ENCODE measurements around the gene STARD3. TPM values are rescaled to one million over a fixed set of nuclear protein-coding genes. Genes with fewer than 3 reads are reported as not detected.
"Not testable (repeated sequence)": the region's sequence is repeated elsewhere in the genome, so short reads cannot be mapped to it uniquely, and the experiment has no call there.

The STARD3 gene
- 55.2 and 61.8 TPM in 2 replicates for total RNA-seq (2014; rRNA removed; shearing (Covaris generic); ENCODE audit: low replicate concordance)

DNA sequence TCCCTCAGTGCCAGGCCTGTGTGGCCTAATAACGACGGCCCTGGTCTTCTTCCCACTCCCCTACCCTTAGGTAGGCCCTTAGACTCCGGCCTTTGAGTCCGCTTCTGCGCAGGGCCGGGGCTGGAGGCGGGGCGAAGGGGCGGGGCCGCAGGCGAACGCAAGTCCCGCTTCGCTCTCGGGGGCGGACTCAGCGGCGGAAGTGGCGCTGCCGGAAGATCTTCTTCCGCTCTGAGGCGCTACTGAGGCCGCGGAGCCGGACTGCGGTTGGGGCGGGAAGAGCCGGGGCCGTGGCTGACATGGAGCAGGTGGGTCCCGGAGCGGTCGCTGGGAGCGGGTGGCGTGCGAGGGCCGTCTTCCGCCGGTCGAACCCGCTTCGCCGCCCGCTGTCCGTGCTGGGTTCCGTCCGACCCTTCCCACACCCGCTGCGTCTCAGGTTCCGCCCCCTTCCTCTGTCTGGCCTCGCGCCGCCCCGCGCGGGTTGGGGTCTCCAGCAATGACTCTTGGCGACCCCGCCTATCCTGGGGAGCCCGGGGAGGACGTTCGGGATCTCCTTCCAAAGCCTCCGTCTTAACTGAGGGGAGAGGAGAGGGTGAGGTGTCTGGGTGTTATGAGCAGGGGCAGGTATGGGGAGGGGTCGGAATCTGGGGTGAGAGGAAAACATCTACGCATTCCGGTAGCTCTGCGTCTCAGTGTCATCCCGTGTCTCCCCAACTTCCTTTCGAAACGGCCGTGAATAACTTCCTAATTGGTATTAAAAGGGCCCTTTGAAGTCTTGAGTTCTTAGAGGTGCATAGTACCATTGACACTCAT is at the start of gene STARD3:
Gene STARD3, plus strand, starts transcription at position 218 of the 810 bp plus-strand sequence. CDS start 16,388 bp downstream, outside the sequence.
- H3K9me3 ChIP-seq, result no peaks in the 10 kb centered on the region
- DNase-seq, result peak; percentile 95
- H3K36me3 ChIP-seq, result peaks cover 3% of the 10 kb centered on the region; the same call in 1 of the 2 replicates
- no peaks in the 10 kb centered on the region for H3K27me3 ChIP-seq
- H3K4me3 ChIP-seq, result peak within 1 kb of the TSS; percentile 76

DNA sequence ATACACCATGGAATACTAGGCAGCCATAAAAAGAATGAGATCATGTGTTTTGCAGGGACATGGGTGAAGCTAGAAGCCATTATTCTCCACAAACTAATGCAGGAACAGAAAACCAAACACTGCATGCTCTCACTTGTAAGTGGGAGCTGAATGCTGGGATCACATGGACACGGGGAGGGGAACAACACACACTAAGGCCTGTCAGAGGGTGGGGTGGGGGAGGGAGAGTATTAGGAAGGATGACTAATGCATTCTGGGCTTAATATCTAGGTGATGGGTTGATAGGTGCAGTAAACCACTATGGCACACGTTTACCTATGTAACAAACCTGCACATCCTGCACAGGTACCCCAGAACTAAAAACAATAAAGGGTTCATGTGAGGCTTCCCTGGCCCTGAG is 46.8 kb upstream of the STARD3 start:
- not testable (repeated sequence) for H3K9me3 ChIP-seq, DNase-seq

DNA sequence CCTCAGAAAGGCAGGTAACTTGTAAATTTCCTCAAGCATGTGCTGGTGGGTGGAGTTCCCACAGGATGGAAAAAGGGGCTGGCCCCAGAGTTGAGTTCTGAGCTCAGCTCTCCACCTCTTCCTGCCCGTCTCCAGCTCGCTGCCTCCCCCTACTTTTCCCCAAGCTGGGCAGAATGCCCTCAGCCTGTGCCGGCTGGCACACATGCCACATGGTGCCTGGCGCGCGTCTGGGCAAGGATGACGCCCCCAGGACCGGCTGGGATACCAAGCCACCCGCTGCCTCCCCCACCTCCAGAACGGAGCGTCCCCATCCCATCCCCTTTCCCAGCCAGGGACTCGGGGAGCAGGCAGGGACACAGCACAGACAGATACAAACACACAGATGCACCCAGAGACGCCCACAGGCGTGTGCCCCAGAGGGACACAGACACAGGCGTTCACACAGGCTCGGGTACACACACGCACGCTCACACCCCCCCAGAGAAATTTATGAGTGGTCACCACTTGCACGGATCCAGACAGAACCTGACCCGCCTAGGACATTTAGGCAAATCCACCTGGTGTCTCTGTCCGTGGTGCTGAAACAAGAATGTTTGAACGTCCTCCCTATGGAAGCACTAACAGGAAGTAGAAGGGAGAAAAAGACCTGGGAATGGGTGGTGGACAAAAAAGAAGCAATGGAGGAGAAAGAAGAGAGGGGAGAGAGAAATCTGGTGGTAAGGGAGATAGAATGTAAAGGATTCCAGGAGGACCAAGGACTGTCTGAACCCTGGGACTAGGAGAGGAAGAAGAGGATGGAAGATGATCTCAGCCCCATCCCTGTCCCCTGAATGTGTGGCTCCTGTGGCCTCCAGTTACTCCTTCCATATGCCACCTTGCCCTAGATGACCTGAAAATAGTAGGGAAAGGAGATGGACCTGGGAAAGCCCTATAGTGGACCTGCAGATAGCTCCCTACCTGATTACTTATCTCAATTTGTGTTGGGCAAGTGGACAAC is 44.7 kb upstream of the STARD3 start:
- no peak for DNase-seq
- Histone ChIP-seq H3K4me3 (no peak overlapping the region), H3K27me3 (peaks cover 71% of the 10 kb centered on the region), H3K36me3 (no peaks in the 10 kb centered on the region), H3K9me3 (no peaks in the 10 kb centered on the region)

More for the DNA sequence above, 46.8 kb upstream of the STARD3 start:
- not testable (repeated sequence) for H3K36me3 ChIP-seq, H3K4me3 ChIP-seq
- peaks cover 54% of the 10 kb centered on the region for H3K27me3 ChIP-seq

DNA sequence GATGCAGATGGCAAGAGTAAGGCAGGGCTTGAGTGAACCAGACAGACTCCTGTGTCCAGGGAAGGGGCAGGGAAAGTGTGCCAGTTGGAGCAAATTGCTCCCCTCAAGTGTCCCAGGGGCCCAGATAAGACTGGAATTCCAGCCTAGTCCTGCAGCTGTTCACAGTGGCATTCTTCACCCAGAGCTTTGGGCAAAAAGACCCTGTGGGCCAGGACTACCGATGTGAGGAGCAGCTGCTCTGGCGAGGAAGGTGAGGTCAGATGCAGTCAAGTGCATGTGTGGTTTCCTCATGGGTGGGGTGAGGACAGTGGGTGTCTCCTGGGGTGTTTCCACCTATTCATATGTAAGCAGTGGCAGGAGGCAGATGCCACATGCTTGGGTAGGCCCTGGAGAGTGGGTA is 43.6 kb upstream of the STARD3 start:
- H3K9me3 ChIP-seq, result no peaks in the 10 kb centered on the region
- no peak overlapping the region for H3K4me3 ChIP-seq
- peaks cover 73% of the 10 kb centered on the region for H3K27me3 ChIP-seq
- H3K36me3 ChIP-seq, result no peaks in the 10 kb centered on the region
- no peak for DNase-seq

DNA sequence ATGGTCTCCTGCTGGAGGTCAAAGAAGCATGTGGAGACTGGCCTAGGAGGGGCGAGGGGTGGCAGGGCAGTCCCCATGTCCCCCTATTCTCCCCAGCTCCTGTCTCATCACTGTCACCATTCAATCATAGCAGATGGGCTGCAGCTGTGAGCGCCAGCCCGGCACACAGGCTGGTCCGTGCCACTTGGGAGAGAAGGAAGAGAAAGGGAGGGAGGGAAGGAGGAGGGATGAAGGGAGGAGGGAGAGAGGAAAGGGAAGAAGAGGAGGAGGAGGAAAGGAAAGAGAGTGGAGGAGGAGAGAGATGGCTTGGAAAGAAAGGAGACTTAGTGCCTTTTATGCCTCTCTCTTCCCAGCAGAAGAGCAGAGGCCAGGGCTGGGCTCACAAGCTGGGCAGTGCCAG is 41.6 kb upstream of the STARD3 start:
- no peak for DNase-seq
- H3K4me3 ChIP-seq, result no peak overlapping the region
- H3K27me3 ChIP-seq, result peaks cover 87% of the 10 kb centered on the region

DNA sequence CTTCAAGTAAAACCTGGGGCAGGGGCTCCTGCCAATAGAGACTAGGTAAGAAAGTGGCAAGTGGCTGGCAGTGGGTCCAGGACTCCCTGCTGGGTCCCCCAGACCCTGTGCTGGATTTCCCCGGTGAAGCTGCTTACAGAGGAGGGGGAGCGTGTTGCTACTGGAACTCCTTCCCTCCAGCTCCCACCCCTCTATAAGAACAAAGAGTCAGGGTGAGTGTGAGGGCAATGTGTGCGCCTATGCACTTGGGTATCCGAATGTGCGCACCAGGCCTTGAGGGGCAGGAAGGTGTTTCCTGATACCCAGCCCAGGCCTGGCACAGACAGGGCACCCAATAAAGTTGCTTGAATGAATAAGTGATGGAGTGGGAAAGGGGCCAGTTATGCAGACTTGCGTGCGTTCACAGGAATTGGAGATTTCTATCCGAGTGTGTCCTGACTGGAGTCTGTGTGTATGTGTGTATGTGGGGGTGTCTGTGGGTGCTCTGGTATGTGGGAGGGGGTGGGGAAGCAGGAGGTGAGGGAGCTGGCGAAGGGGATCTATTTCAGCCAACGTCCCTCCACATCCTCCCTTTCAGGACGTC is 40.9 kb upstream of the STARD3 start:
- H3K36me3 ChIP-seq, result no peaks in the 10 kb centered on the region
- H3K27me3 ChIP-seq, result peaks cover 90% of the 10 kb centered on the region
- H3K4me3 ChIP-seq, result no peak overlapping the region
- no peaks in the 10 kb centered on the region for H3K9me3 ChIP-seq
- no peak for DNase-seq

More for the DNA sequence above, 41.6 kb upstream of the STARD3 start:
- H3K36me3 ChIP-seq, result no peaks in the 10 kb centered on the region
- no peaks in the 10 kb centered on the region for H3K9me3 ChIP-seq

DNA sequence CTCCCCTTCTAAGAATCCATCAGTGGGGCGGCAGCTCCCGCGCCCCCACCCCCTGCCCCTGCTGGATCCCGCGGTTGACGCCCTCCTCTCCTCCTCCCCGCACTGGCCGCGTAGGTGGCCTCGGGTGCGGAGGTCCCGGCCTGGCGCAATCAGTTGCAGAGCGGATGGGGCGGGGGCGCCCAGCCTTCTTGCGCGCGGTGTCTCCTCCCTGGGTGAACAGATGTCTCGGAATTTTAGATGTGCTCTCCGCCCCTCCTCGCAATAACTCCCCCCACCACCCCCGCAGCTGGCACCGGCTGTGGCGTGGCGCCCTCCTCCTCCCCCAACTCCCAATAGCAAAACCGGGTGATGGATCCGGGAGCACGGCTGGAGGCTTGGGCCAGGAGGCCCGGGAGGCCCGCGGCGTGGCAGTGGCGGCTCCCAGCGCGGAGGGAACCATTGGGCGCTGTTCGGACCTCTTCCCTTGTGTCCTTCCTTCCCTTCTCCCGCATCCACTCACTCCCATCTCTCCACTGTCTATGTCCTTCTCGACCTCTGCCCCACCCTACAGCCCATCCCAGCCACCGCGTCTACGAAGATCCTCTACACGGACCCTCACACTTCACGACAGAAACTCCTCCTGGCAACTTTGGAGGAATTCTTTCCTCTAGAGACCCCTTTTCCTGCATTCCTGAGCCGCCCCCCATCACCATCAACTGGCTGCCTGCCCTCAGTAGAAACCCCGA is 40.2 kb upstream of the STARD3 start:
- H3K27me3 ChIP-seq, result peaks cover 90% of the 10 kb centered on the region
- no peaks in the 10 kb centered on the region for H3K9me3 ChIP-seq
- no peak overlapping the region for H3K4me3 ChIP-seq
- no peak for DNase-seq
- no peaks in the 10 kb centered on the region for H3K36me3 ChIP-seq

DNA sequence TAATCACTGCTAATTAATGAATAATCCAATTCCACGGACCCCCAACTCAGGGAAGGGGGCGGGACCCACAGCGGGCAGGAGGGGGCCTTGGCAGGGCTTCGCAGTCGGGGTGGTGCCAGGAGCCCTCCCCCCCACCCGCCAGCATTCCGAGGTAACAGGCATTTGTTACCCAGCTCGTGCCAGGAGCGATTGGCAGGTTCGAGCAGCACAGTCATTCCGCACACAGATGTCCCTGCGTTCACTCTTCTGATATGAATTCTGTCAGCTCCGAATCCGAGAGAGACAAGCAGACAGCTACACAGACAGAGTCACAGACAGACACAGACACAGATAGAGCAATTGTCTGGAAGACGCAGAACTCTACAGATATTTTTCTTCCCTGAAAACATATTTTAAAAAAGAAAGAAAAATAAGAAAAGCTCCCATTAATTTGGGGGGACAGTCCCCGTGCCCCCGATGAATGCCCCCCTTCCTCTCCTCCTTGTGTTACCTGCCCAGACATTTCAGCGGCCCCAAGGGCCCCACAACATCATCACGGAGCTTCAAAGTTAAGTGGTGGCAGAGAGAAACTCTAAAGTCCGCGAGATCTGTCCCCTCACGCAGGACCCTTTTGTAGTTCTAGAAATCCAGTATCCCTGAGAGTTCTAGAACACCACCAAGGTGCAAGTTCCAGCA is 39.4 kb upstream of the STARD3 start:
- H3K27me3 ChIP-seq, result peaks cover 91% of the 10 kb centered on the region
- no peaks in the 10 kb centered on the region for H3K36me3 ChIP-seq
- no peak overlapping the region for H3K4me3 ChIP-seq
- H3K9me3 ChIP-seq, result no peaks in the 10 kb centered on the region
- DNase-seq, result no peak

DNA sequence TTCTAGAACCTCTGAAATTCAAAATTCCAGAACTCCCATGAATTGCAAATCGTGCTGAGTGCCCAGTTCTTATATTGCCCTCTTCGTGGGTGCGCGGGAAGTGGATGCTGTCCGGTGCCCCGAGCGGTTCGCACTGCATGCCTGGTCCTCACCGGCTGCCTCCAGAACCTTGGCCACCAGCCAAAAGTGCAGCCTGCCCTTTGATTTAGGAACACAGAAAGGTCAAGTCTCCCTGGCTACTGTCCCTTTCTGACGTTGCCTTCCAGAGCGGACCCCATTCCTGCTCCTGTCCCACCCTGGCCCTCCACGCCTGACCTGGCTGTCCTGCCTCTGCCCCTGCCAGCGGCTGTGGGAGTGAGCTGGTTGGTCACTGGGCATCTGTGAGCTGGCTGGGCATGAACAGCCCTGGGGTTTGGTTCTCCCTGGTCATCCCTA is 38.9 kb upstream of the STARD3 start:
- Histone ChIP-seq H3K9me3 (no peaks in the 10 kb centered on the region), H3K4me3 (no peak overlapping the region), H3K27me3 (peaks cover 94% of the 10 kb centered on the region), H3K36me3 (no peaks in the 10 kb centered on the region)
- DNase-seq, result no peak

DNA sequence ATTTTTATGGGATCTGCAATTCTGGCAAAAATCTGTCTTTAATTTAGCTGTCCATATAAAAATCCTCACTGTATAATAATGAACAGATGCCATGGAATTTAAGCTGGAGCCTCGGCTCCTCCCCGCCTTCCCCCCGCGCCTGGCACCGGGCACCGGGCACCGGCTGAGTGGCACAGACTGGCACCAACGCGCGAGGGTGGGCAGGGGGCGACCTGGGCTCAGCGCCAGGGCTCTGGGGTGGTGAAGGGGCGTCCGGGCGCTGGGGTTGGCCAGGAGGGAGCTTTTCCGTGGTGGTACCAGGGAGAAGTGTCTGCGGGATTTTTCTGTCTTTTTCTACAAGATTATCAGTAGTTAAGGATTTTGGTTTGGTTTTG is 38.3 kb upstream of the STARD3 start:
- H3K9me3 ChIP-seq, result no peaks in the 10 kb centered on the region
- peaks cover 96% of the 10 kb centered on the region for H3K27me3 ChIP-seq
- DNase-seq, result no peak
- H3K4me3 ChIP-seq, result no peak overlapping the region
- no peaks in the 10 kb centered on the region for H3K36me3 ChIP-seq

DNA sequence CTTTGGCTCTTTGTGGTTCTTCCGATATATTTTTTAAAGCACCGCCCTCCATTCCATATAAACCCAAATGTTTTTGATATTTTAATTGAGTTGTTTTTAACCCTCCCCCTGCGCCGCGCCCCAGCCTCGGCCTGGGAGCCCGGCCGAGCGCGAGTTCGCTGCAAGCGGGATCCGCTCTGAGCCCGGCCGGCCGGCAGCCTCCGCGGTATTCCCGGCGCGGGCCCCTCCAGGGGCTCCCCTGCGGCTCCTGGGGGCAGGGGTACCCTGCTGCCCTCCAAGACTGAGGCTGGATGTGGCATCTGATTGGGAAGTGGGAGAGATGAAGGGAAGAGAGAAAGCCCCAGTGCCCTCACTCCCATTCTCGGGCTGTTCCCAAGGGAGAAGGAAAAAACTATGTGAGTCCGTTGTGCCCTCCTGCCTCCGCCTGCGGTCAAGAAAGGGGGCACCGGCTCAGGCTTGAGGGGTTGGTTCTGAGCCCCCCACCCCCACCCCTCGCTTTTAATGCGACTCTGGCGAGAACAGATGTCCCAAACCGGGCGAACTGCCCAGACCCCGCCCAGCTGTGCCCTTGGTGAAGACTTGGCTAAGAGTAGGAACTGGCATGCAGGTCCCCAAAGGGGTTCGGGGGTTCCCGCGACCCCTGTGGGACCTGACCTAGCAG is 37.8 kb upstream of the STARD3 start:
- no peaks in the 10 kb centered on the region for H3K36me3 ChIP-seq
- no peak for DNase-seq
- H3K9me3 ChIP-seq, result no peaks in the 10 kb centered on the region
- H3K27me3 ChIP-seq, result peaks cover 96% of the 10 kb centered on the region
- no peak overlapping the region for H3K4me3 ChIP-seq

DNA sequence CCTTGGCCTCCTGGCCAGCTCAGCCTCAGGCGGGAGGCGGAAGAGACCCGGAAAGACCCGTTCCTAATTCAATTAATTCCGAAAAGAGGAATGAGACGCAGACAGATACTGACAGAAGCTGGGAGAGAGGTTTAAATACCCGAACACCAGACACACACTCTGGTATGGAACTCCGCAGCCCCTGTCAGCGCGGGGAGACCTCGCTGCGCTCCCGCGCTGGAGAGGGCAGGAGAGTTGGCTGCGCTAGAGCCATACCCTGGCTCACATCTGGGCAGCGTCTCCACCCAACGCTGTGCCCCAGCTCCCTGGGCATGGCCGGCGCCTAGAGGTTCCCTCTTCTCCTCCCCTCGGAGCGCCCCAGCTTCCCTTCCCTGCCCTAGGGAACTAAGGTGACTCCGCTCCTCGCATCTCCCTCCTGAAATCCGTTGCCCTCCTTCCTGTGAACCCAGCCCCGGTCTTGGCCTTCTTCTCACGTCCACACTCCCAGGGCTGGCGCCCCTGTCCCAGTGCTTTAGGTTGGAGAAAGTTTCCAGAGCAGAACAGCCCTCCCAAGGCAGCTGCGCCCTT is 37.2 kb upstream of the STARD3 start:
- no peak for DNase-seq
- Histone ChIP-seq H3K9me3 (no peaks in the 10 kb centered on the region), H3K36me3 (no peaks in the 10 kb centered on the region), H3K4me3 (no peak overlapping the region), H3K27me3 (peaks cover 97% of the 10 kb centered on the region)

DNA sequence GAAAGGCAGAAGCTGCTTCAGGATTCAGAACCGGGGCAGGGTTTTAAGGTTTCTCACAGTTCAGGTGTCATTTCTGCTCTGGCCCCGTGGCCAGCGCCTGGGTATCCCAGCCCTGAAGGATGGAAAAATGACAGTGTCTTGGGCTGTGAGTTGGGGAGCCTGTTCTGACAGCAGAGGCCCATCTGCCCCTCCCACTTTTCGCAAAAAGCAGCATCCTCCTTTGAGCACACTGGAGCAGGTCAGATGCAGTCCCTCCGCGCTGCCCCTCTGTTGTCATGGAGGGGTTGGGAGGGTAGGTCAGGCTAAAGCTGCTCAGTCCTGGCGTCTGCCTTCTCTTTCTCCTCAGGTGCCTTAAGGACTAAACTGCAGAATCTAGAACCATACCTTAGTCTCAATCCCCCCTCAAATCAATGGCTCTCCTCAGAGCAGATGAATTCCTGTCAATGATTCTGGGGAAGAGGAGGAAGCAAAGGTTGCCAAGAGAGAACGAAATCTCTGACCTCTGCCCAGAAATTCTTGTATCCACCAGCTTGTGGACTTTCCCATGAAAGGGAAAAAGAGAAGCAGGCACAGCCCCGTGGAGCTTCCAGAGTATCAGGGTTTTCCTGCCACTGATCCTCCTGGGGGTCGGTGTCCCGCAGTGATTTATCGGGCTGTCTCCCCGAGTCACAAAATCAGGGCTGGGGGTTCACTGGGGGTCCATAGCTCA is 36.5 kb upstream of the STARD3 start:
- DNase-seq, result no peak
- Histone ChIP-seq H3K9me3 (no peaks in the 10 kb centered on the region), H3K27me3 (peaks cover 97% of the 10 kb centered on the region), H3K36me3 (no peaks in the 10 kb centered on the region), H3K4me3 (no peak overlapping the region)

DNA sequence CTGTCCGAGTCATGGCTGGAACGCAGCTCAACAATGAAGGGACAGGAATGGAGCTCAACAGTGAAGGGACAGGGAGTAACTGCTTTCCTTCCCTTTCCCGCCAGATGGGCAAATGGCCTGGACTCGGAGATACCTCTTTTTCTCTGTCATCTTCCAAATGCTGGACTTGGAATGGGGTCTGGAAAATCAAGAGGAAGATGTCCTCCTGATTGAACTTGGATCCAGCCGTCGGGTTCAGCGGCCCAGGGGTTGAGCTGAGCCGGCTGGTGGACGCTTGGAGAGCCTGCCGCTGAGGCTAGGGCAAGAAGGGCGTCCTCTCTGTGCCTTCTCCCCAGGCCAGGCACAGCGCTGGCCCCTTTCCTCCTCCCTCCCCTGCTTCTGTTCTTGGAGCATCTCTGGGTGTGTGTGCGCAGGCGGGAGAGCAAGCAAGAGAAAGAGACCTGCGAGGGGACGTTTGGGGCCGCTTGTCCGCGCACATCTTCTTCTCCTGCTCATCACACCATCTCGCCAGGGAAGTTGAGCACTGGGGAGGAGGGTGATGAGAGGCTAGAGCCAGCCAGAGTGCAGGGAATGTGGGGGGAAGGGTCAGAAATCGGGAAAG is 35.8 kb upstream of the STARD3 start:
- DNase-seq, result no peak
- no peaks in the 10 kb centered on the region for H3K36me3 ChIP-seq
- H3K27me3 ChIP-seq, result peaks cover 97% of the 10 kb centered on the region
- no peaks in the 10 kb centered on the region for H3K9me3 ChIP-seq
- H3K4me3 ChIP-seq, result no peak overlapping the region
